Measurements from ENCODE around the gene FRK.
"Not testable (repeated sequence)": the region's sequence is repeated elsewhere in the genome, so short reads cannot be mapped to it uniquely, and the experiment has no call there.

Gene FRK

GRCh38 chr6:115947966-115948541, 112.6 kb downstream of the FRK start:
- DNase-seq (ENCODE audit: low spot score) (no peak), FAIRE-seq (no peak)

DNA sequence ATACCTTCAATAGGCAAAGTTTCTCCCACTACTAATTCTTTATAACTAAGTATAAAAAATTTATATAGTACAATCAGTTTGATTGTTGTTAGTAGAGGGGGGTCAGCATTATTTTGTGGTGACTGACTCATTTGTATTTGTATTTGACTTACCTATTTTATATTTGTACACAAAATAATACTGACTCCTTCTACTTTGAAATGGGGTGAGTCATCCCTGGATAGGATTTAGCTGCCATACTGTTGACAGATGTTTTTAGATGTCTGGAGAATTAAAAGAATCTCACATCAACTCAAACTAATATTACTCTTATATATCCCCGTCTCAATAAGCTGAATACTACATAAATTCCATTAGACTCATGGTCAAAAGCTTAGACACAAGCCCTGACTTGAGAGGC, 114.9 kb downstream of the FRK start:
- FAIRE-seq (no peak), DNase-seq (ENCODE audit: low spot score) (no peak)

GRCh38 chr6:115945306-115945705, 115.4 kb downstream of the FRK start:
- FAIRE-seq (no peak), DNase-seq (ENCODE audit: low spot score) (no peak)

DNA sequence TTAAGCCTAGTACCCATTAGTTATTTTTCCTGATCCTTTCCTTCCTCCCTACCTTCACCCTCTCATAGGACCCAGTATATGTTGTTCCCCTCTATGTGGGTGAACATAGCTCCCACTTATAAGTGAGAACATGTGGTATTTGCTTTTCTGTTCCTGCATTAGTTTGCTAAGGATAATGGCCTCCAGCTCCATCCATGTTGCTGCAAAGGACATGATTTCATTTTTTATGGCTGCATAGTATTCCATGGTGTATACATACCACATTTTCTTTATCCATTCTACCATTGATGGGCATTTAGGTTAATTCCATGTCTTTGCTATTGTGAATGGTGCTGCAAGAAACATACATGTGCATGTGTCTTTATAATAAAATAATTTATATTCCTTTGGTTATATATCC, 115.9 kb downstream of the FRK start:
- DNase-seq (ENCODE audit: low spot score); FAIRE-seq: not testable (repeated sequence)

- not testable (repeated sequence) for DNase-seq (ENCODE audit: low spot score); FAIRE-seq
Measured at GRCh38 chr6:115937502-115937901, 123.2 kb downstream of the FRK start.

DNA sequence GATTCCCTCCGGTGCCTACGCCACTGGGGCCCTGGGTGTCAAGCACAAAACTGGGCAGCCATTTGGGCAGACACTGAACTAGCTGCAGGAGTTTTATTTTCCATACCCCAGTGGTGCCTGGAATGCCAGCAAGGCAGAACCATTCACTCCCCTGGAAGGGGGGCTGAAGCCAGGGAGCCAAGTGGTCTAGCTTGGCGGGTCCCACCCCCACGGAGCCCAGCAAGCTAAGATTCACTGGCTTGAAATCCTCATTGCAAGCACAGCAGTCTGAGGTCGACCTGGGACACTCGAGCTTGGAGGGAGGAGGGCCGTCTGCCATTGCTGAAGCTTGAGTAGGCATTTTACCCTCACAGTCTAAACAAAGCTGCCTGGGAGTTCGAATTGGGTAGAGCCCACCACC, 125.3 kb downstream of the FRK start:
- no peak for DNase-seq (ENCODE audit: low spot score)
- FAIRE-seq: no peak

DNA sequence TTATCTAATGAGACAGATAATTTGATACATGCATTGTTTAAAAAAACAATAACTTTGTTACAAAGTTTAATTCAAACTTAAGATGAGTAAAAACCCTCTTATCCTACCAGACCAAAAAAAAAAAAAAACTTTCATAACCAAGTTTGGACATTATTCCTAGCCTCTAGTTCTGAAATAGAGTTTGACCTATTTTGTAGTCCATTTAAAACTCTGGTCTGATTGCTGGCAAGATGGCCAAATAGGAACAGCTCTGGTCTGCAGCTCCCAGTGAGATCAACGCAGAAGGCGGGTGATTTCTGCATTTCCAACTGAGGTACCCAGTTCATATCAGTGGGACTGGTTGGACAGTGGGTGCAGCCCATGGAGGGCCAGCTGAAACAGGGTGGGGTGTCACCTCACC, 125.9 kb downstream of the FRK start:
- DNase-seq (ENCODE audit: low spot score): no peak

GRCh38 chr6:115934145-115934544, 126.5 kb downstream of the FRK start:
- DNase-seq (ENCODE audit: low spot score) (no peak), FAIRE-seq (no peak)

More for the DNA sequence above, 125.9 kb downstream of the FRK start:
- FAIRE-seq: no peak

DNA sequence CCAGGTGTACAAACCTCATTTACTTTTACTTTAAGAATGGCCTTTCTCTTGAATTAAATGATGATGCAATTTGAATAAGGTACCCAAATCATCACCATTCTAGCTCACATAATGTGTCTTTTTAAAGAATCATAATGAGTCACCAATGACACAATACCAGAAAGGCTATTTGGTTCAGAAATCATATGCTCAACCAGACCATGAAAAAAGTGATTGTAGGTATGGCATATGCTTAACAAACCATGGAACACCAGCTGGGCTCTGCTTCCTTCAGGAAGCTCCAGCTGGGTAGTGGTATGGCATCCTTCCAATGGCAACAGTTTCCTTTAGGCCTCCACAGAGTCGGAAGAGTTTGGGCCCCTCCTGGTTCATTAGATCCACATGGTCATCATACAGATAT, 128.2 kb downstream of the FRK start:
- DNase-seq (ENCODE audit: low spot score) (no peak), FAIRE-seq (no peak)

- not testable (repeated sequence) for DNase-seq (ENCODE audit: low spot score); FAIRE-seq
Measured at GRCh38 chr6:115928000-115928399, 132.7 kb downstream of the FRK start.

DNA sequence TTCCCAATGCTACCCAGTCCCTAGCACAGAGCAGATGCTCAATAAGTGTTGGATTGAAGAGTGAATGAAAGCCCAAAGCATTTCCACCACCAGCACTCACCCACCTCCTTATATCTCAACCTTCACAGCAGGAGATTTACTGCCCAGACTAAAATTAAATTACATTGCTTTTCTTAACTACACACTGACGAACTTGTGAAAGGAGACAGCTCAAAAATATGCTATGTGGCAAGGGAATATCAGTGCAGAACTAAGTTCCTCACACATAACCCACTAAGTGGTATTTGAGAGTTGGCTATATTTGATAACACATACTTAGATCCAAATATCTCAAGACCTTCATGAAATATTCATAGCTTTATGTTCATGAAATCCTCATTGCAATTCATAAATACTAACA, 137.7 kb downstream of the FRK start:
- DNase-seq (ENCODE audit: low spot score) (no peak), FAIRE-seq (no peak)

- DNase-seq (ENCODE audit: low spot score) (no peak), FAIRE-seq (no peak)
Measured at GRCh38 chr6:115914098-115914497, 146.6 kb downstream of the FRK start.

GRCh38 chr6:115909923-115910546, 150.7 kb downstream of the FRK start:
- FAIRE-seq: no peak
- no peak for DNase-seq (ENCODE audit: low spot score)

DNA sequence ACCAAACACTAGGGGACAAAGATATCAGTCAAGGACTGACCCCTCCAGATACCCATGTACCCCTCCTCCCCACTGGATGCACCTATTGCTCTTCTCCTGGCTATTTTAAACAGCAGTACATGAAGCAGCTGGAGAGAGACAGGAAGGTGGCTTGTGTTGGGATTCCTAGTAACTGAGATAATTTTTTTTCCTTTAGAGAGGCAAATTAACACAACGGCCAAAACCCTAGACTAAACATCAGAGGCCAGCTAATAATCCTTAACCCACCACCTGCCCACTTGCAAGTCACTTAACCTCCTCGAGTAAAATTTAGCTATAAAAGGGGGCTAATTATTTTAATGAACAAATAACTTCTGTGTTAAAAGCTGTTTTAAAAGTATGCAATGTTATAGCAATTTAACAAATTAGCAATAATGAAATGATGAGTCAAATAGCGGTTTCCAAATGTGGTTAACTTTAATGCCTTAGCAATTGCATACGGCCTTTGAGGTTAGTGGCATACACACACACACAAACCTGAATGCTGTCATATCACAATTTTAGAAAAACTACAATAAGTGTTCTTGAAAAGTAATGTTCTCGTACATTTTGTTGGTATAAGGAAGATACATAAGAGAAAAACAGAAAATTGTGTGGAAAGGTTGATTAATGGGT, 151.7 kb downstream of the FRK start:
- no peak for FAIRE-seq
- peak; percentile 1 for DNase-seq (ENCODE audit: low spot score)

GRCh38 chr6:115905471-115905870, 155.2 kb downstream of the FRK start:
- FAIRE-seq: no peak
- no peak for DNase-seq (ENCODE audit: low spot score)

DNA sequence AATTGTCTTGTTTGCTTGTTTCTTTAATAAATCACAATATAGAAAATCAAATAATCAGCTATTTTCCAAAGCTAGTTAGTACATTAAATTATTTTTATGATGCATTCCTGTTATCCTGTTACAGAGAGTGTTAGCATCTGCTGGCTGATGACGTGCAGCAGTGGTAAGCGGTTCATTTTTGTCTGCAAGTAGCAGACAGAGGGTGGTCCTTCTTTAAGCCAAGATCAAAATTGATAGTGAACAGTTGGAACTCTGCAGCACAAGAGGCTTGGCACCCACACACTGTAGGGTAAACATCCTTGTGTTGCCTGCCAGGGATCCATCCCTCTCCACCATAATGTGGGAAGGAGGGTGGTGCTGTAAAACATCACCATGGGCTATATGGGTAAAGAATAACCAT, 158.3 kb downstream of the FRK start:
- DNase-seq (ENCODE audit: low spot score) (no peak), FAIRE-seq (no peak)

DNA sequence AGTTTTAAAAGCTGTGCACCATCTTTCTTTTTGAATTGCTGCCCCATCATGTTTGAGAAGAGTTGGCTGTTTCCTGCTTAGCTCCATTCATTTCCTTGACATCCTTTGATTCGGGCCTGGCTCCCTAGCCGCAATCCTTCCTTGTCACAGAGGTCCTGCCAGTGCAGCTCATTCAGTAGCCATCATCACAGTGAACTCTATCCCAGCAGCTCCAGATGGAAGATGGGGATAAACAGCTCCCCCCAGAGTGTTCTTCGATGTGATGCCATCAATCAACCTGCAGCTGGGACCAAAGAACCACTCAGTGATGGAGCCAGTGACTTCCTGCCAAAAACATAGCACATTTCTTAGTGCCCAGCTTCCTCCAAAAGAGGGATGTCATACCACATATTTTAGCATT, 158.8 kb downstream of the FRK start:
- FAIRE-seq: no peak

GRCh38 chr6:115899730-115900282, 160.9 kb downstream of the FRK start:
- no peak for DNase-seq (ENCODE audit: low spot score)
- FAIRE-seq: no peak

More for the DNA sequence above, 158.8 kb downstream of the FRK start:
- no peak for DNase-seq (ENCODE audit: low spot score)

- FAIRE-seq (no peak), DNase-seq (ENCODE audit: low spot score) (no peak)
Measured at GRCh38 chr6:115898246-115898645, 162.4 kb downstream of the FRK start.

DNA sequence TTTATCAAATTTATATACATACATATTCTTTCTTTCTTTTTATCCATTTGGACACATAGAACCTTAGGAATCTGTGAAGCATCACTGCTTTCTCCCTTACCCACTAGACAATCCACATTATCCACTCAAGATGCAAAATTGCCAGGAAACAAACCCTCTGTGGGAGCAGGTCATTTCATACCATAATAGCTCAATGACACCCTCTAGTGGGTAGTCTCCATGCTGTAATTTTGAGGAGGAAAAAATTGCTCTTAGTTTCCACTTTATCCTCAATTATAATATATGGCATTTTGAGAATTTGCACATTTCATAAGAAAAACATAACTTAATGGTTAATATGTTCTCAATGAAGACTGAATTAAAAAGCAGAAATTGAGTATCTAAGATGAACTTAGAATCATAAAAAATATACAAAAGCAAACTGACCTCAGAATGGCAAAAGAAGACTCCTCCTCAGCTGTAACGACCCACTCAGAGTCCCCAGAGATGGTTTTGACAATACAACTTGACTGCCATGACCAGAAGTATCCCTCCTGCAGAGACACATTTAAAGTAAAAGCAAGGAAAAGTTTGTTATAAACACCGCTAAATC, 164.1 kb downstream of the FRK start:
- FAIRE-seq: no peak
- DNase-seq (ENCODE audit: low spot score): peak; percentile 14

- no peak for FAIRE-seq
- no peak for DNase-seq (ENCODE audit: low spot score)
Measured at GRCh38 chr6:115894426-115894992, 166.2 kb downstream of the FRK start.

DNA sequence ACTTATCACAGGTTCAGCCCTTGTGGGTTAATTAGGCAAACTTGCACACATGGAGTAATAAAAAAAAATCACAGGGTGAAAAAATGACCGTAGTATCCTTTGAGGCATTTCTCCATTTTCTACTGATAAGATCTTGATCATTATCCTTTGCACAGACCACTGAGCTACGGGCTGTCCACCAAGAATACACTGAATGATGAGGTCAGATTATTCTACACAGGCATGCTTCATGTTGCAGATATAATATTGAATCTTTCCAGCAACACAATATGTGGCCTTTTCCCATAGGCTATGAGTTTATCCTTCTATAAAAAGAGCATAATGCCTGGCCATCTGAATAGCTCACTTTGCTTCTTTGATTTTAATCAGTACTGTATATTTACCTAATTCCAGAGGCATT, 168.9 kb downstream of the FRK start:
- FAIRE-seq: no peak

More for the DNA sequence above, 168.9 kb downstream of the FRK start:
- no peak for DNase-seq (ENCODE audit: low spot score)

Measured in urothelium cell line (cell line).